Measurements from ENCODE around the gene ADGRB2.
A peak's percentile ranks its signal among the peaks of the same experiment; 100 is the strongest.

ADGRB2 gene

DNA sequence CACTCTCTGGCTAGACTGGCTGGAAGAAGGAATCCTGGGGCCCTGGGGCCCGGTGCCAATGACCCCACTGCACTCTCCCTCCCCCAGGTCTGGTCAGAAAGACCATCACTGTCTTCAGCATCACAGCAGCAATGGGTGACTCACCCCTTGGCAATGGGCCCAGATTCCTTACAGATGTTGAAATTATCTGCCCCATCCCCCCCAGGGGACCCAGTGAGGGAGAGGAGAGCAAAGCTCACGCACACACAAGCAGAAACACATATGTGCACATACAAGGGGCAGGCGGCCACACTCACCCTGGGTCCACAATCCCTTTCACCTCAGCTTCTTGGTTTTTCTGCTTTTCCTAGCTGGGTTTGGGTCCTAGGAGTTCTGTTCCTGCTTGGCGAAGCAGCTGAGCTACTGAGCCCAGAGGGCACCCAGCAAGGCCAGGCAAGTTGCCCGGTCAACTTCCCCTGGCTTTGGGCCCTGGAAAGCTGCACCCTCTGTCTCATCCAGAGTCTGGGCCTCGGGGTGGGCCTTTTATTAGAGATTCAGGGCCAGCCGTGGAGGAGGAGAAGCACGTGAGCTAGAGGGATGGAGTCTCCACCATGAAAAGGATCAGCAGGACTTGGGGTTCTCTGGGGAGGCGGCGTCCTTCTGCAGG lies 62.9 kb downstream of the ADGRB2 start:
- H2BK12ac ChIP-seq (ENCODE audit: low read length in 2 of 2): peak overlapping the region; percentile 94 to 99
- WGBS: 28% methylated on average over 6 of the region's 10 CpGs
- H3K23ac ChIP-seq (ENCODE audit: low read length in 2 of 2): no peak overlapping the region

DNA sequence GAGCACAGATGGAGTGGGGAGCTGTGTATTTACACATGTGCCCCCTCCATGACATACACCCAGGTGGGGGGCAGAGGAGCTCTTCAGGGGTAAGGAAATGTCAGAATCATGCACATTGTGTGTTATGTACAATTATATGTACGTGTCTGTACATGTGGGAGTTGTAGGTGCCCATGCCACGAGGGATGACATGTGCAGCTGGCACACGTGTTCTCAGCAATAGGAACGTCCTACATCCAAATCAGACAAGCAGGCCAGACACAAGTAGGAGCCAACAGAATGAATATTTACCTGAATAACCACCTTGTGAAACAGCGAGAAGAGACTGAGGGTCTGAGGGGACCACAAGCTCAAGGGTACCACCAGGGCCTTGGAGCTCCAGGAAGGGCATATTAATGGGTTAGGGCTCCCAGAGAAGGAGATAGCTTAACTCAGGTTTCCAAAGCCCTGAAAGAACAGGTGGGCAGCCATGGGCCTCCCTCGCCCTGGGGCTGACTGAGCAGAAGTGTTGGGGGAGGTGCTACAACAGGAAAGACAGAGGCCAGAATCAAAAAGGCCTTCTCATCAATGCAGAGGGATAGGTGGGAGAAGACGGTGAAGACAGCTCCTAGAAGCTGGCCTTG lies 63.6 kb downstream of the ADGRB2 start:
- peak overlapping the region in 1 of 2 experiments; percentile 12 for H3K14ac ChIP-seq (ENCODE audit: low read length in 2 of 2)
- H3K4me2 ChIP-seq (ENCODE audit: low read length, poor library complexity, severe bottlenecking): peak overlapping the region; percentile 14
- peak overlapping the region; percentile 10 to 19 for H3K4ac ChIP-seq (ENCODE audit: low read depth in 1 of 2, low read length in 2 of 2)
- peak overlapping the region; percentile 12 for H2BK120ac ChIP-seq (ENCODE audit: low read depth, low read length)
- H4K8ac ChIP-seq (ENCODE audit: low read length): peak overlapping the region; percentile 20
- H3K9ac ChIP-seq (ENCODE audit: low read length): peak overlapping the region; percentile 89
- no peak overlapping the region for H3K23ac ChIP-seq (ENCODE audit: low read length in 2 of 2)
- peaks cover 59% of the 10 kb centered on the region for H3K4me1 ChIP-seq (ENCODE audit: control insufficient read depth, insufficient read depth, low read depth, low read length)
- H2BK15ac ChIP-seq (ENCODE audit: low read depth, poor library complexity, severe bottlenecking): no peak overlapping the region
- WGBS: 73% methylated on average over 7 of the region's 7 CpGs
- H4K91ac ChIP-seq (ENCODE audit: low read length): peak overlapping the region; percentile 70
- H3K36me3 ChIP-seq (ENCODE audit: control insufficient read depth in 1 of 2, insufficient read depth in 2 of 2, low read depth in 1 of 2, low read length in 2 of 2): peaks cover 37 to 47% of the 10 kb centered on the region in 2 experiments
- H2BK12ac ChIP-seq (ENCODE audit: low read length in 2 of 2): peak overlapping the region; percentile 53 to 85
- H3K4me3 ChIP-seq (ENCODE audit: insufficient read depth in 1 of 2, low read depth in 1 of 2, low read length in 2 of 2): peak overlapping the region in 1 of 2 experiments; percentile 86
- peak overlapping the region; percentile 64 for H3K27ac ChIP-seq (ENCODE audit: low read length, poor library complexity, severe bottlenecking)
- peak overlapping the region; percentile 57 for H2BK5ac ChIP-seq (ENCODE audit: low read depth, low read length, poor library complexity, severe bottlenecking)
- H2AFZ ChIP-seq (ENCODE audit: low read depth, low read length): no peak overlapping the region
- H3K79me1 ChIP-seq (replicated peaks; ENCODE audit: low read length, poor library complexity, severe bottlenecking): peaks cover 2% of the 10 kb centered on the region
- H2AK5ac ChIP-seq (ENCODE audit: low read length, severe bottlenecking): peak overlapping the region; percentile 63
- H3K18ac ChIP-seq (ENCODE audit: low read depth in 1 of 2, low read length in 2 of 2): peak overlapping the region; percentile 38 to 83
- no peaks in the 10 kb centered on the region for H3K9me3 ChIP-seq (ENCODE audit: control insufficient read depth, low read length)
- DNase-seq: no peak
- H3K27me3 ChIP-seq (ENCODE audit: control insufficient read depth in 1 of 2, insufficient read depth in 1 of 2, low read length in 2 of 2): no peaks in the 10 kb centered on the region

More for the DNA sequence above, 62.9 kb downstream of the ADGRB2 start:
- peak; percentile 97 for DNase-seq
- Histone ChIP-seq H3K27ac (ENCODE audit: low read length, poor library complexity, severe bottlenecking) (peak overlapping the region; percentile 90), H2BK5ac (ENCODE audit: low read depth, low read length, poor library complexity, severe bottlenecking) (peak overlapping the region; percentile 67), H3K18ac (ENCODE audit: low read depth in 1 of 2, low read length in 2 of 2) (peak overlapping the region; percentile 86 to 88), H3K4me1 (ENCODE audit: control insufficient read depth, insufficient read depth, low read depth, low read length) (peaks cover 62% of the 10 kb centered on the region), H2AK5ac (ENCODE audit: low read length, severe bottlenecking) (peak overlapping the region; percentile 95), H3K9me3 (ENCODE audit: control insufficient read depth, low read length) (no peaks in the 10 kb centered on the region), H3K4me2 (ENCODE audit: low read length, poor library complexity, severe bottlenecking) (peak overlapping the region; percentile 14), H3K4me3 (ENCODE audit: insufficient read depth in 1 of 2, low read depth in 1 of 2, low read length in 2 of 2) (peak overlapping the region in 1 of 2 experiments; percentile 86), H2AFZ (ENCODE audit: low read depth, low read length) (no peak overlapping the region), H2BK120ac (ENCODE audit: low read depth, low read length) (peak overlapping the region; percentile 80), H3K14ac (ENCODE audit: low read length in 2 of 2) (peak overlapping the region in 1 of 2 experiments; percentile 50), H3K36me3 (ENCODE audit: control insufficient read depth in 1 of 2, insufficient read depth in 2 of 2, low read depth in 1 of 2, low read length in 2 of 2) (peaks cover 34 to 42% of the 10 kb centered on the region in 2 experiments), H3K9ac (ENCODE audit: low read length) (peak overlapping the region; percentile 89), H2BK15ac (ENCODE audit: low read depth, poor library complexity, severe bottlenecking) (peak overlapping the region; percentile 66), H3K27me3 (ENCODE audit: control insufficient read depth in 1 of 2, insufficient read depth in 1 of 2, low read length in 2 of 2) (no peaks in the 10 kb centered on the region), H4K8ac (ENCODE audit: low read length) (peak overlapping the region; percentile 98), H3K4ac (ENCODE audit: low read depth in 1 of 2, low read length in 2 of 2) (peak overlapping the region; percentile 19 to 62), H3K79me1 (replicated peaks; ENCODE audit: low read length, poor library complexity, severe bottlenecking) (peaks cover 2% of the 10 kb centered on the region), H4K91ac (ENCODE audit: low read length) (peak overlapping the region; percentile 96)

GRCh38 chr1:31699341-31699891 lies 64.7 kb downstream of the ADGRB2 start:
- Histone ChIP-seq H3K4me2 (ENCODE audit: low read length, poor library complexity, severe bottlenecking) (no peak overlapping the region), H3K14ac (ENCODE audit: low read length in 2 of 2) (peak overlapping the region in 1 of 2 experiments; percentile 36), H3K9ac (ENCODE audit: low read length) (no peak overlapping the region), H3K4me3 (ENCODE audit: insufficient read depth in 1 of 2, low read depth in 1 of 2, low read length in 2 of 2) (no peak overlapping the region), H3K27ac (ENCODE audit: low read length, poor library complexity, severe bottlenecking) (no peak overlapping the region), H3K79me1 (replicated peaks; ENCODE audit: low read length, poor library complexity, severe bottlenecking) (peaks cover 2% of the 10 kb centered on the region), H3K23ac (ENCODE audit: low read length in 2 of 2) (no peak overlapping the region), H3K4me1 (ENCODE audit: control insufficient read depth, insufficient read depth, low read depth, low read length) (peaks cover 58% of the 10 kb centered on the region), H3K9me3 (ENCODE audit: control insufficient read depth, low read length) (no peaks in the 10 kb centered on the region), H4K8ac (ENCODE audit: low read length) (no peak overlapping the region), H2BK12ac (ENCODE audit: low read length in 2 of 2) (peak overlapping the region; percentile 42 to 96), H2AK5ac (ENCODE audit: low read length, severe bottlenecking) (peak overlapping the region; percentile 63), H3K4ac (ENCODE audit: low read depth in 1 of 2, low read length in 2 of 2) (peak overlapping the region in 1 of 2 experiments; percentile 58), H3K36me3 (ENCODE audit: control insufficient read depth in 1 of 2, insufficient read depth in 2 of 2, low read depth in 1 of 2, low read length in 2 of 2) (peaks cover 46 to 57% of the 10 kb centered on the region in 2 experiments), H4K91ac (ENCODE audit: low read length) (peak overlapping the region; percentile 32), H2BK15ac (ENCODE audit: low read depth, poor library complexity, severe bottlenecking) (peak overlapping the region; percentile 4), H2AFZ (ENCODE audit: low read depth, low read length) (no peak overlapping the region), H2BK120ac (ENCODE audit: low read depth, low read length) (no peak overlapping the region), H3K18ac (ENCODE audit: low read depth in 1 of 2, low read length in 2 of 2) (no peak overlapping the region), H2BK5ac (ENCODE audit: low read depth, low read length, poor library complexity, severe bottlenecking) (no peak overlapping the region), H3K27me3 (ENCODE audit: control insufficient read depth in 1 of 2, insufficient read depth in 1 of 2, low read length in 2 of 2) (no peaks in the 10 kb centered on the region)
- 88% methylated on average over 10 of the region's 10 CpGs for WGBS
- DNase-seq: no peak

- Histone ChIP-seq H2BK15ac (ENCODE audit: low read depth, poor library complexity, severe bottlenecking) (no peak overlapping the region), H3K18ac (ENCODE audit: low read depth in 1 of 2, low read length in 2 of 2) (no peak overlapping the region), H3K4ac (ENCODE audit: low read depth in 1 of 2, low read length in 2 of 2) (no peak overlapping the region), H3K4me3 (ENCODE audit: insufficient read depth in 1 of 2, low read depth in 1 of 2, low read length in 2 of 2) (no peak overlapping the region), H3K79me1 (replicated peaks; ENCODE audit: low read length, poor library complexity, severe bottlenecking) (peaks cover 2% of the 10 kb centered on the region), H2AK5ac (ENCODE audit: low read length, severe bottlenecking) (no peak overlapping the region), H3K4me2 (ENCODE audit: low read length, poor library complexity, severe bottlenecking) (no peak overlapping the region), H2BK12ac (ENCODE audit: low read length in 2 of 2) (no peak overlapping the region), H3K4me1 (ENCODE audit: control insufficient read depth, insufficient read depth, low read depth, low read length) (peaks cover 48% of the 10 kb centered on the region), H3K9ac (ENCODE audit: low read length) (no peak overlapping the region), H2BK120ac (ENCODE audit: low read depth, low read length) (no peak overlapping the region), H3K27ac (ENCODE audit: low read length, poor library complexity, severe bottlenecking) (no peak overlapping the region), H2BK5ac (ENCODE audit: low read depth, low read length, poor library complexity, severe bottlenecking) (no peak overlapping the region), H2AFZ (ENCODE audit: low read depth, low read length) (no peak overlapping the region), H3K14ac (ENCODE audit: low read length in 2 of 2) (no peak overlapping the region), H3K9me3 (ENCODE audit: control insufficient read depth, low read length) (no peaks in the 10 kb centered on the region), H4K91ac (ENCODE audit: low read length) (no peak overlapping the region), H3K23ac (ENCODE audit: low read length in 2 of 2) (no peak overlapping the region), H3K36me3 (ENCODE audit: control insufficient read depth in 1 of 2, insufficient read depth in 2 of 2, low read depth in 1 of 2, low read length in 2 of 2) (peaks cover 46 to 74% of the 10 kb centered on the region in 2 experiments), H3K27me3 (ENCODE audit: control insufficient read depth in 1 of 2, insufficient read depth in 1 of 2, low read length in 2 of 2) (no peaks in the 10 kb centered on the region), H4K8ac (ENCODE audit: low read length) (no peak overlapping the region)
- 93% methylated on average over 12 of the region's 12 CpGs for WGBS
- no peak for DNase-seq
These were observed 66.7 kb downstream of the ADGRB2 start for GRCh38 chr1:31697369-31697984.

Measured in mesenchymal stem cell (in vitro differentiated cells and primary cell).